Heart left ventricle (tissue), 16 donors: Measurements from ENCODE around the gene PTCD1. TPM values are rescaled to one million over a fixed set of nuclear protein-coding genes. Genes with fewer than 3 reads are reported as not detected.

Experiments used
- ATAC-seq, 4 donors: fragments of 200-7000 bp; cut with Tn5 transposase; one replicate each; pipeline ENCODE4 v1.9.1; 2020 to 2022; ENCODE audit warnings: moderate library complexity in 4 of 4, mild to moderate bottlenecking in 3 of 4, moderate number of reproducible peaks in 1 of 4
- DNase-seq, 5 donors: peaks; one replicate each; pipeline ENCODE4 v3.0.0-alpha.2; 2020
- H3K27ac ChIP-seq, 12 donors: fragments of 200-600 bp; sonication (generic) in 4 of 12; one replicate each; pipeline versions ENCODE4 v1.5.0 to v1.8.0; 2016 to 2022; ENCODE audit warnings: mild to moderate bottlenecking in 2 of 12
- H3K27me3 ChIP-seq, 9 donors: fragments of 200-600 bp; sonication (generic) in 2 of 9; one replicate each; pipeline versions ENCODE4 v1.5.1 to v1.8.0; 2016 to 2022; ENCODE audit warnings: mild to moderate bottlenecking in 3 of 9
- H3K36me3 ChIP-seq, 9 donors: fragments of 200-600 bp; sonication (generic) in 2 of 9; one replicate each; pipeline versions ENCODE4 v1.5.0 to v1.8.0; 2018 to 2022; ENCODE audit warnings: mild to moderate bottlenecking in 2 of 9
- H3K4me1 ChIP-seq, 12 donors: fragments of 200-600 bp; sonication (generic) in 4 of 12; one replicate each; pipeline versions ENCODE4 v1.5.0 to v1.8.0; 2016 to 2022; ENCODE audit warnings: mild to moderate bottlenecking in 3 of 12
- H3K4me3 ChIP-seq, 12 donors: fragments of 200-600 bp; sonication (generic) in 4 of 12; one replicate each; pipeline versions ENCODE4 v1.5.0 to v1.8.0; 2017 to 2022; ENCODE audit warnings: mild to moderate bottlenecking in 9 of 12, moderate library complexity in 4 of 12
- H3K9me3 ChIP-seq, 12 donors: fragments of 200-600 bp; sonication (generic) in 4 of 12; one replicate each; pipeline versions ENCODE4 v1.5.0 to v1.8.0; 2016 to 2022; ENCODE audit warnings: mild to moderate bottlenecking in 1 of 12
- CTCF ChIP-seq, 12 donors: fragments of 200-600 bp; sonication (generic) in 4 of 12; IDR thresholded peaks; one replicate each; pipeline versions ENCODE4 v1.5.0 to v1.8.0; 2018 to 2022; ENCODE audit warnings: antibody characterized with exemption in 12 of 12, mild to moderate bottlenecking in 5 of 12
- POLR2A ChIP-seq, 2 donors: fragments of 450-650 bp; IDR thresholded peaks; one replicate each; pipeline ENCODE4 v1.6.1; 2017; ENCODE audit warnings: antibody characterized with exemption in 2 of 2, mild to moderate bottlenecking in 2 of 2, moderate library complexity in 2 of 2
- WGBS, 4 donors: extraction: QIAGEN DNeasy Blood & Tissue Kit in 2 of 4; methylation state at CpG; one replicate each; pipeline versions ENCODE4 v1.1.5 to v1.1.7; 2013 to 2018; 5-methylcytosine and 5-hydroxymethylcytosine counted together
- intact Hi-C, 10 donors: fragments of 100-400 bp; cut with DNase I; formaldehyde crosslinking; loops; one replicate each; pipeline versions ENCODE4 v1.11.1 to v1.14.2; 2022
- polyA plus RNA-seq, 2 donors: library from polyadenylated mRNA; stranded (reverse); fragments of 200-250 nt; gene quantifications; one replicate each; pipeline ENCODE4 v1.2.3, GENCODE V29; 2013
- total RNA-seq, 9 donors: library from RNA; depleted of rRNA in 2 of 9; stranded (reverse); fragments of >200 nt in 2 of 9; fragmentation: NEBNext Ultra II Directional in 3 of 9; extraction: Animal tissue kit (Norgen Biotek cat#: 25700) in 3 of 9; gene quantifications; one replicate each; pipeline versions ENCODE4 v1.1.0 to v1.2.4, GENCODE V29; 2016 to 2023
- donor health status: ischemic (EF 13 %, LVEDD 7.1; RV severe dilation, severe dysfunction).
- donor health status: healthy with polysubstance abuse.
- donor health status: DM: no; HTN: yes; CAD: no.
- donor health status: DM: no; HTN: no; CAD: no.
- donor health status: ischemic (EF 25% LVEDD 6.9; RV normal size, moderate dysfunction).
- donor health status: ischemic (EF 25% LVEDD 5.7; RV mildly dilated, moderate dysfunction).
- donor health status: healthy.
- donor health status: DM: yes; HTN: yes; CAD: no.
- donor health status: ischemic (EF 35%, LVEDD 5.7; RV mildly dilated, moderate dysfunction).
- donor health status: nonischemic (EF 11% LVEDD 7.7; RV severe dilation, severe dysfunction).
- donor health status: DM: yes; HTN: yes; CAD: no.
- donor health status: PGD.
- donor health status: ischemic (EF 29% LVEDD 5.4; RV normal size, mild dysfunction).
- donor health status: nonischemic (EF 23%, LVEDD 6.1; RV moderate dilation, normal function).

Gene PTCD1
- total and polyA plus RNA-seq, 11 donors, result 2.1 to 9.0 (median 3.7) TPM

GRCh38 chr7:99399597-99399996 is 39.0 kb downstream of the PTCD1 start:
- intact Hi-C loops, result no loop called here
- Histone ChIP-seq H3K27me3 (no peaks in the 10 kb centered on the region), H3K4me3 (no peak overlapping the region), H3K4me1 (peaks cover 0 to 12% (median 2%) of the 10 kb centered on the region in 12 donors), H3K9me3 (no peaks in the 10 kb centered on the region), H3K27ac (no peak overlapping the region), H3K36me3 (peaks cover 0 to 100% (median 96%) of the 10 kb centered on the region in 9 donors)
- 66 to 79% (median 72%) methylated on average over 4 to 6 of the region's 6 CpGs for WGBS, 4 donors
- ATAC-seq, result no peak
- DNase-seq, result peak in 1 of 5 donors; percentile 32
- no peak for TF ChIP-seq POLR2A (IDR thresholded peaks at IDR 0.05)

GRCh38 chr7:99398891-99399445 is 39.6 kb downstream of the PTCD1 start:
- DNase-seq (peak in 1 of 5 donors; percentile 13), ATAC-seq (no peak)
- H3K9me3 ChIP-seq, result no peaks in the 10 kb centered on the region
- no peak overlapping the region for H3K4me3 ChIP-seq
- intact Hi-C loops, result no loop called here
- no peak for TF ChIP-seq CTCF (IDR thresholded peaks at IDR 0.05)
- TF ChIP-seq POLR2A (IDR thresholded peaks at IDR 0.05), result no peak
- peak overlapping the region in 1 of 12 donors; percentile 8 for H3K27ac ChIP-seq
- WGBS, 4 donors, result 77 to 88% (median 81%) methylated on average over 5 of the region's 5 CpGs
- peaks cover 0 to 100% (median 96%) of the 10 kb centered on the region in 9 donors for H3K36me3 ChIP-seq
- H3K27me3 ChIP-seq, result no peaks in the 10 kb centered on the region
- H3K4me1 ChIP-seq, result peaks cover 0 to 9% (median under 1%) of the 10 kb centered on the region in 12 donors

- H3K4me1 ChIP-seq, result peaks cover 0 to 24% (median 12%) of the 10 kb centered on the region in 12 donors
- H3K9me3 ChIP-seq, result no peaks in the 10 kb centered on the region
- no peak for TF ChIP-seq CTCF (IDR thresholded peaks at IDR 0.05)
- TF ChIP-seq POLR2A (IDR thresholded peaks at IDR 0.05), result no peak
- intact Hi-C loops, result no loop called here
- DNase-seq, result peak in 1 of 5 donors; percentile 46
- H3K36me3 ChIP-seq, result peaks cover 0 to 97% (median 83%) of the 10 kb centered on the region in 9 donors
- no peak overlapping the region for H3K27ac ChIP-seq
- WGBS, 4 donors, result 75 to 84% (median 78%) methylated on average over 16 to 18 of the region's 18 CpGs
- no peaks in the 10 kb centered on the region for H3K27me3 ChIP-seq
- no peak for ATAC-seq
- H3K4me3 ChIP-seq, result no peak overlapping the region
Observed at GRCh38 chr7:99397297-99397983, 41.2 kb downstream of the PTCD1 start.

GRCh38 chr7:99396418-99397296 is 41.9 kb downstream of the PTCD1 start:
- intact Hi-C loops, result no loop called here
- no peaks in the 10 kb centered on the region for H3K27me3 ChIP-seq
- H3K36me3 ChIP-seq, result peaks cover 0 to 97% (median 76%) of the 10 kb centered on the region in 9 donors
- no peak overlapping the region for H3K27ac ChIP-seq
- H3K9me3 ChIP-seq, result no peaks in the 10 kb centered on the region
- DNase-seq (peak in 1 of 5 donors; percentile 29), ATAC-seq (no peak)
- H3K4me1 ChIP-seq, result peaks cover 0 to 29% (median 15%) of the 10 kb centered on the region in 12 donors
- TF ChIP-seq POLR2A (IDR thresholded peaks at IDR 0.05) (no peak), CTCF (IDR thresholded peaks at IDR 0.05) (no peak)
- H3K4me3 ChIP-seq, result no peak overlapping the region
- WGBS, 4 donors, result 71 to 85% (median 83%) methylated on average over 13 to 21 of the region's 21 CpGs
